ENCODE data around the gene TAOK3.

DNA sequence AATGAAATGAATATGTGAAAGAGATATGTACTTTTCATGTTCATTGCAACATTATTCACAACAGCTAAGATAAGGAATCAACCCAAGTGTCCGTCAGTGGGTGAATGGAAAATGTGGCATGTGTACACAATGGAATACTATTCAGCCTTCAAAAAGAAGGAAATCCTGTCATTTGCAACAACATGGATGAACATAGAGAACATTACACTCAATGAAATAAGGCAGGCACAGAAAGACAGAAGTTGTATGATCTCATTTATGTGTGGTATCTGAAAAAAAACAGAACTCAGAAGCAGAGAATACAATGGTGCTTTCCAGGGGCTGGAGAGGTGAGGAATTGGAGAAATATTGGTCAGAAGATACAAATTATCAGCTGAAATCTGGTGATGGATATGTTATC is 54.0 kb downstream of the TAOK3 start:
- TF ChIP-seq CTCF (conservative IDR thresholded peaks at IDR 0.05; ENCODE audit: low read depth, low read length) (no peak), CEBPB (IDR thresholded peaks at IDR 0.05; ENCODE audit: low read depth, low read length) (no peak)
